Measurements from ENCODE around the gene LRP2.

Gene LRP2

GRCh38 chr2:169175112-169175511, 187.2 kb downstream of the LRP2 start:
- TF ChIP-seq CTCF (conservative IDR thresholded peaks at IDR 0.05; ENCODE audit: low read length), result no peak
- no peak for DNase-seq (ENCODE audit: low read depth)
- no peak overlapping the region for H3K4me3 ChIP-seq (ENCODE audit: low read length)

DNA sequence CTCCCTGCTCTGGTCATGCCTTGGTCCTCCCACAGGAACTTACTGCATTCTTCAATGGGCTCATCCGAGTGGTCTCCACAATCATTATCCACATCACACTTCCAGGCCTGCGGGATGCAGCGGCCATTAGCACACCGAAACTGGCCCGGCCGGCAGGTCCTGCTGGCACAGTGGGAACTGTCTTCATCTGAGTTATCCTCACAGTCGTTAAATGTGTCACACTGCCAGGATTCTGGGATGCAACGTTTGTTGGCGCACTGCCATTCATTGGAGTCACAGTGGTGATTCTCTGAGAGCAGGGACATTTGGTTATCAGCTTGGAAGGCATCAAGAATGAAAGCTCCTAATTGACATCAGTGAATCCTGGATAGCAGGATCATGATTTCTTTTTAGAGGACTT, 188.5 kb downstream of the LRP2 start:
- no peak for TF ChIP-seq CTCF (conservative IDR thresholded peaks at IDR 0.05; ENCODE audit: low read length)
- no peak overlapping the region for H3K4me3 ChIP-seq (ENCODE audit: low read length)
- DNase-seq (ENCODE audit: low read depth), result no peak

- no peak for TF ChIP-seq CTCF (conservative IDR thresholded peaks at IDR 0.05; ENCODE audit: low read length)
- no peak overlapping the region for H3K4me3 ChIP-seq (ENCODE audit: low read length)
- no peak for DNase-seq (ENCODE audit: low read depth)
Observed at GRCh38 chr2:169172914-169173313, 189.4 kb downstream of the LRP2 start.

DNA sequence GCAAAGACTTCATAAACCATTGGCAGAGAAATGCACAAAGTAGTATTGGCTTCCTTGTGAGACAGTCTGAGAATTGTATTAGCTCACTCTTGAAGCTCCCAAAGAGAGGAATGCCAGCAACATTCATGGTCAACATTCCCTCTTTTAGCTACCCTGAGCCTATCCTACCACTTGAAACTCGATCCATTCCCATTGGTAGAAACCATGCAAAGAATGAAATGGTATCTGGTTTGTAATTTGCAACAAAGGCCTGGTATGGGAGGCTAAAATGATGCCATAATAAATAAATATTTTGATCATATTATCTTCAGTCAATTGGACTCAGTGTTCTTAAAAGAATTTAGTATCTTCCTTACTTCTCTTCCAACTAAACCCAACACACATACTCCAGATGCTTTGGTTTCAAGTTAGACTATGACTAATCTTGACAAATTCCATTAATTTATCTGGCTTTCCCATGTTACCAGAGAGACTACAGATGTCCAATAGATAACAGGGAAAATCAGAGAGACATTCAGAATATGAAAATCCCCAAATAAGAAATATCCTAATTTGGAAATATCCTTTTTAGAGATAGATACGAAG, 190.1 kb downstream of the LRP2 start:
- DNase-seq (ENCODE audit: low read depth), result no peak
- TF ChIP-seq CTCF (conservative IDR thresholded peaks at IDR 0.05; ENCODE audit: low read length), result no peak
- no peak overlapping the region for H3K4me3 ChIP-seq (ENCODE audit: low read length)

DNA sequence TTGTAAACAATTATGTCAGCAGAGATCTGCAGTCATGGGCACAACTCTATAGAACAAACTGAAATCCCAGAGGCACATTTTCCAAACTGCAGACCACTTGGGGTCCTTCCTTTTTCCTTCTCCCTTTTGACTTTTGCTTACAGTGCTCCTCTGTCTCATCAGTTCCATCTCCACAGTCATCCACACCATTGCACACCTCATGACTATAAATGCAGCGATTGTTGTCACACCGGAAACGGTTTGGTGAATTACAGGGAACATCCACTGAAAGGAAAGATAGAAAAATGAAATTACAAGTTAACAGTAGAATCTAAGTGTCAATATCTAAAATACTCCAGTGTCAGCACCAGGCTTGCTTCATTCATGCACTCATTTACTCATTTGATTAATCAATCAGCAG, 196.5 kb downstream of the LRP2 start:
- DNase-seq (ENCODE audit: low read depth), result no peak
- H3K4me3 ChIP-seq (ENCODE audit: low read length), result no peak overlapping the region
- no peak for TF ChIP-seq CTCF (conservative IDR thresholded peaks at IDR 0.05; ENCODE audit: low read length)

DNA sequence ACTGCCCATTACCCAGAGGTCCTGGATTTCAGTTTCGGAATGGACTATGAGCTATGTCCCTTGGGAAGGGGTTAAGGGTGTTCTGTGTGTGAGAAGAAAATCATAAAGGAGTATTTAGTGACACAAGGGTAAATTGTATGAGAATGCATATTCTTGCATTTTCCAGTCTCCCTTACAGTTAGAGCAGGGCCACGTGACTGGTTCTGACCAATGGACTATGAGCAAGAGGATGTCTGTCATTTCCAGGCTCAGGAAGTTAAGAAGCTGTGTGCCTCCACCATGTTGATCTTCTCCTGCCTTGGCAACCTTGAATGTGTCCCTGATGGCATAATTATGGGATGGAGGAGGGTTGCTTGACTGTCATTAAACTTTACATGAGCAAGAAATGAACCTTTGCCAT, 198.0 kb downstream of the LRP2 start:
- H3K4me3 ChIP-seq (ENCODE audit: low read length), result no peak overlapping the region
- TF ChIP-seq CTCF (conservative IDR thresholded peaks at IDR 0.05; ENCODE audit: low read length), result no peak
- no peak for DNase-seq (ENCODE audit: low read depth)

DNA sequence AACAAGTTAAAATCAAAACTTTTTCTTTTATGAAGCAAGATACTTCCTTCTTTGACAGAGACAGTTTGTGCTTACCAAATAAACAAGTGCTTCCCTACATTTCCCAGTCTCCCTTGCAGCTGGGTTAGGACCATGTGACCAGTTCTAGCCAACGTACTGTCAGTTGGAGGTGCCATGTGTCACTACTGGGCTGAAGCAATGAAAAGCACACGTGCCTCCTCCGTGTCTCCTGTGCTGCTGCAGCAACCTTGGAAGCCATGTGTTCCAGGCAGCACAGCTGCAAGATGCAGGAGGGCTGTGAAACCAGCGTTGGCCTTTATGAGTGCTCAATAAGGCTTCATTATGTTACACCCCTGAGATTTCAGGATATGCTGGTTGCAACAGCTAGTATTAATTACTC, 199.7 kb downstream of the LRP2 start:
- no peak for DNase-seq (ENCODE audit: low read depth)
- TF ChIP-seq CTCF (conservative IDR thresholded peaks at IDR 0.05; ENCODE audit: low read length), result no peak
- H3K4me3 ChIP-seq (ENCODE audit: low read length), result no peak overlapping the region

Measured in AG10803 (cell line).